ENCODE measurements around the gene PIEZO1. TPM values are rescaled to one million over a fixed set of nuclear protein-coding genes. Genes with fewer than 3 reads are reported as not detected.

PIEZO1 gene
- polyA plus RNA-seq, 1 experiment, result 139 TPM

GRCh38 chr16:88752386-88753002, 32.5 kb downstream of the PIEZO1 start:
- Histone ChIP-seq H3K4me3 (ENCODE audit: low read depth, low read length) (no peak overlapping the region), H3K27me3 (ENCODE audit: control insufficient read depth, insufficient read depth, low read length) (no peaks in the 10 kb centered on the region), H3K36me3 (ENCODE audit: control insufficient read depth, insufficient read depth, low read length) (peaks cover 12% of the 10 kb centered on the region)
- TF ChIP-seq CTCF (IDR thresholded peaks at IDR 0.05; ENCODE audit: insufficient read depth, low read depth, low read length), result no peak
- CTCF ChIA-PET, result interaction anchor here (3.5 to 4.5 kb wide), 3 partner anchors 9 to 15 kb away, joined by 14 to 22 read pairs (median 17); no protein-coding TSS in a partner anchor
- no peak for DNase-seq (ENCODE audit: low read depth)
- POLR2A ChIA-PET, result no interaction called here

GRCh38 chr16:88750854-88751253, 34.2 kb downstream of the PIEZO1 start:
- DNase-seq (ENCODE audit: low read depth), result no peak
- no peak for TF ChIP-seq CTCF (IDR thresholded peaks at IDR 0.05; ENCODE audit: insufficient read depth, low read depth, low read length)
- Histone ChIP-seq H3K4me3 (ENCODE audit: low read depth, low read length) (no peak overlapping the region), H3K27me3 (ENCODE audit: control insufficient read depth, insufficient read depth, low read length) (no peaks in the 10 kb centered on the region), H3K36me3 (ENCODE audit: control insufficient read depth, insufficient read depth, low read length) (peaks cover 12% of the 10 kb centered on the region)
- ChIA-PET POLR2A (no interaction called here), CTCF (interaction anchor here (4.2 to 4.5 kb wide), 2 partner anchors 8 to 14 kb away, joined by 14 to 17 read pairs; no protein-coding TSS in a partner anchor)

GRCh38 chr16:88749358-88749757, 35.7 kb downstream of the PIEZO1 start:
- peaks cover 11% of the 10 kb centered on the region for H3K36me3 ChIP-seq (ENCODE audit: control insufficient read depth, insufficient read depth, low read length)
- no peak for TF ChIP-seq CTCF (IDR thresholded peaks at IDR 0.05; ENCODE audit: insufficient read depth, low read depth, low read length)
- no peaks in the 10 kb centered on the region for H3K27me3 ChIP-seq (ENCODE audit: control insufficient read depth, insufficient read depth, low read length)
- POLR2A ChIA-PET, result no interaction called here
- no peak overlapping the region for H3K4me3 ChIP-seq (ENCODE audit: low read depth, low read length)
- CTCF ChIA-PET, result interaction anchor here (1.3 to 4.5 kb wide), 3 partner anchors 8 to 34 kb away, joined by 3 to 17 read pairs (median 6); no protein-coding TSS in a partner anchor
- no peak for DNase-seq (ENCODE audit: low read depth)

GRCh38 chr16:88748364-88748763, 36.7 kb downstream of the PIEZO1 start:
- no peak for TF ChIP-seq CTCF (IDR thresholded peaks at IDR 0.05; ENCODE audit: insufficient read depth, low read depth, low read length)
- Histone ChIP-seq H3K27me3 (ENCODE audit: control insufficient read depth, insufficient read depth, low read length) (no peaks in the 10 kb centered on the region), H3K36me3 (ENCODE audit: control insufficient read depth, insufficient read depth, low read length) (peaks cover 11% of the 10 kb centered on the region), H3K4me3 (ENCODE audit: low read depth, low read length) (no peak overlapping the region)
- DNase-seq (ENCODE audit: low read depth), result no peak
- CTCF ChIA-PET, result interaction anchor here (0.6 to 4.5 kb wide), 6 partner anchors 9 to 419 kb away, joined by 3 to 25 read pairs (median 4); no protein-coding TSS in a partner anchor
- POLR2A ChIA-PET, result no interaction called here

GRCh38 chr16:88747588-88748301, 37.3 kb downstream of the PIEZO1 start:
- CTCF ChIA-PET, result interaction anchor here (0.6 to 3.5 kb wide), 9 partner anchors 9 to 469 kb away, joined by 3 to 25 read pairs (median 4); no protein-coding TSS in a partner anchor

More at GRCh38 chr16:88747588-88748301, 37.3 kb downstream of the PIEZO1 start:
- no peak for DNase-seq (ENCODE audit: low read depth)
- H3K4me3 ChIP-seq (ENCODE audit: low read depth, low read length), result no peak overlapping the region
- peaks cover 14% of the 10 kb centered on the region for H3K36me3 ChIP-seq (ENCODE audit: control insufficient read depth, insufficient read depth, low read length)
- no peaks in the 10 kb centered on the region for H3K27me3 ChIP-seq (ENCODE audit: control insufficient read depth, insufficient read depth, low read length)
- POLR2A ChIA-PET, result no interaction called here
- peak; percentile 41 for TF ChIP-seq CTCF (IDR thresholded peaks at IDR 0.05; ENCODE audit: insufficient read depth, low read depth, low read length)

Measured in BJ (cell line).